Dendritic cell treated with granulocyte-macrophage colony-stimulating factor and Interleukin-4, amounts not matched to agents 40 ng/mL and 50 ng/mL, for 4 days (primary cell): ENCODE results near the gene ZBTB20.

Experiments
- H3K27ac Mint-ChIP-seq: one replicate; pipeline ENCODE4 v1.8.0; 2022; ENCODE audit warnings: mild to moderate bottlenecking, mixed read lengths
- H3K27me3 Mint-ChIP-seq: one replicate; pipeline ENCODE4 v1.8.0; 2022; ENCODE audit warnings: mild to moderate bottlenecking, mixed read lengths
- H3K36me3 Mint-ChIP-seq: one replicate; pipeline ENCODE4 v1.8.0; 2022; ENCODE audit warnings: low read depth, mixed read lengths
- H3K4me1 Mint-ChIP-seq: one replicate; pipeline ENCODE4 v1.8.0; 2022; ENCODE audit warnings: low read depth, mixed read lengths
- H3K4me3 Mint-ChIP-seq: one replicate; pipeline ENCODE4 v1.8.0; 2022; ENCODE audit warnings: mild to moderate bottlenecking, moderate library complexity, mixed read lengths
- H3K9me3 Mint-ChIP-seq: one replicate; pipeline ENCODE4 v1.8.0; 2022; ENCODE audit warnings: mixed read lengths
- intact Hi-C: fragments of 100-400 bp; cut with micrococcal nuclease; formaldehyde crosslinking; loops from one replicate; pipeline ENCODE4 v1.15.0; 2022

ZBTB20 gene

GRCh38 chr3:114310695-114311094 is 836.4 kb downstream of the ZBTB20 start:
- no peaks in the 10 kb centered on the region for H3K9me3 Mint-ChIP-seq
- intact Hi-C loops = no loop called here
- no peaks in the 10 kb centered on the region for H3K4me1 Mint-ChIP-seq
- no peaks in the 10 kb centered on the region for H3K27me3 Mint-ChIP-seq
- no peaks in the 10 kb centered on the region for H3K36me3 Mint-ChIP-seq
- no peak overlapping the region for H3K4me3 Mint-ChIP-seq
- no peak overlapping the region for H3K27ac Mint-ChIP-seq

- Mint-ChIP-seq H3K4me1 (no peaks in the 10 kb centered on the region), H3K36me3 (no peaks in the 10 kb centered on the region), H3K4me3 (no peak overlapping the region), H3K27ac (no peak overlapping the region), H3K9me3 (no peaks in the 10 kb centered on the region), H3K27me3 (no peaks in the 10 kb centered on the region)
- intact Hi-C loops = no loop called here
These were observed 838.3 kb downstream of the ZBTB20 start for GRCh38 chr3:114308830-114309229.

GRCh38 chr3:114308377-114308776 is 838.7 kb downstream of the ZBTB20 start:
- Mint-ChIP-seq H3K27me3 (no peaks in the 10 kb centered on the region), H3K36me3 (no peaks in the 10 kb centered on the region), H3K4me3 (no peak overlapping the region), H3K27ac (no peak overlapping the region), H3K9me3 (no peaks in the 10 kb centered on the region), H3K4me1 (no peaks in the 10 kb centered on the region)
- intact Hi-C loops = no loop called here

- Mint-ChIP-seq H3K9me3 (no peaks in the 10 kb centered on the region), H3K4me1 (no peaks in the 10 kb centered on the region), H3K4me3 (no peak overlapping the region), H3K27me3 (no peaks in the 10 kb centered on the region), H3K27ac (no peak overlapping the region), H3K36me3 (no peaks in the 10 kb centered on the region)
- intact Hi-C loops = no loop called here
These were observed 839.3 kb downstream of the ZBTB20 start for GRCh38 chr3:114307832-114308231.

GRCh38 chr3:114307222-114307830 is 839.8 kb downstream of the ZBTB20 start:
- H3K9me3 Mint-ChIP-seq = no peaks in the 10 kb centered on the region
- H3K4me1 Mint-ChIP-seq = no peaks in the 10 kb centered on the region
- H3K4me3 Mint-ChIP-seq = no peak overlapping the region
- no peak overlapping the region for H3K27ac Mint-ChIP-seq
- intact Hi-C loops = no loop called here
- no peaks in the 10 kb centered on the region for H3K27me3 Mint-ChIP-seq
- H3K36me3 Mint-ChIP-seq = no peaks in the 10 kb centered on the region

- no peaks in the 10 kb centered on the region for H3K9me3 Mint-ChIP-seq
- peaks cover 13% of the 10 kb centered on the region for H3K4me1 Mint-ChIP-seq
- no peak overlapping the region for H3K4me3 Mint-ChIP-seq
- no peak overlapping the region for H3K27ac Mint-ChIP-seq
- H3K27me3 Mint-ChIP-seq = peaks cover 3% of the 10 kb centered on the region
- H3K36me3 Mint-ChIP-seq = no peaks in the 10 kb centered on the region
- intact Hi-C loops = no loop called here
These were observed 847.0 kb downstream of the ZBTB20 start for GRCh38 chr3:114299941-114300624.

- H3K27ac Mint-ChIP-seq = no peak overlapping the region
- no peak overlapping the region for H3K4me3 Mint-ChIP-seq
- no peaks in the 10 kb centered on the region for H3K36me3 Mint-ChIP-seq
- intact Hi-C loops = no loop called here
- H3K9me3 Mint-ChIP-seq = no peaks in the 10 kb centered on the region
- H3K4me1 Mint-ChIP-seq = peaks cover 13% of the 10 kb centered on the region
- peaks cover 3% of the 10 kb centered on the region for H3K27me3 Mint-ChIP-seq
These were observed 847.7 kb downstream of the ZBTB20 start for GRCh38 chr3:114299421-114299820.

GRCh38 chr3:114295946-114296345 is 851.1 kb downstream of the ZBTB20 start:
- Mint-ChIP-seq H3K4me1 (peaks cover 15% of the 10 kb centered on the region), H3K27ac (no peak overlapping the region), H3K4me3 (no peak overlapping the region)

GRCh38 chr3:114294940-114295480 is 852.1 kb downstream of the ZBTB20 start:
- intact Hi-C loops = loop anchor here (5.0 kb wide), 2 partner anchors 122 to 1397 kb away; no protein-coding TSS in a partner anchor
- Mint-ChIP-seq H3K4me3 (no peak overlapping the region), H3K9me3 (no peaks in the 10 kb centered on the region), H3K27ac (no peak overlapping the region), H3K27me3 (no peaks in the 10 kb centered on the region), H3K4me1 (peaks cover 13% of the 10 kb centered on the region), H3K36me3 (no peaks in the 10 kb centered on the region)

More at GRCh38 chr3:114295946-114296345, 851.1 kb downstream of the ZBTB20 start:
- H3K9me3 Mint-ChIP-seq = no peaks in the 10 kb centered on the region
- no peaks in the 10 kb centered on the region for H3K36me3 Mint-ChIP-seq
- intact Hi-C loops = no loop called here
- no peaks in the 10 kb centered on the region for H3K27me3 Mint-ChIP-seq

GRCh38 chr3:114293838-114294535 is 853.1 kb downstream of the ZBTB20 start, which contains the start of gene TIGIT:
Gene TIGIT (plus strand): TSS chr3:114294028. CDS start chr3:114294062, 34 bp downstream.
- intact Hi-C loops = loop anchor here (5.0 kb wide), 2 partner anchors 123 to 1398 kb away; no protein-coding TSS in a partner anchor
- Mint-ChIP-seq H3K27me3 (no peaks in the 10 kb centered on the region), H3K9me3 (no peaks in the 10 kb centered on the region), H3K27ac (no peak within 1 kb of the TSS), H3K4me3 (no peak within 1 kb of the TSS), H3K4me1 (peaks cover 12% of the 10 kb centered on the region), H3K36me3 (no peaks in the 10 kb centered on the region)

GRCh38 chr3:114290911-114291901 is 855.9 kb downstream of the ZBTB20 start:
- Mint-ChIP-seq H3K4me3 (no peak overlapping the region), H3K36me3 (no peaks in the 10 kb centered on the region), H3K4me1 (peaks cover 6% of the 10 kb centered on the region), H3K27me3 (no peaks in the 10 kb centered on the region), H3K9me3 (no peaks in the 10 kb centered on the region), H3K27ac (no peak overlapping the region)
- intact Hi-C loops = loop anchor here (5.0 kb wide), 2 partner anchors 126 to 1401 kb away; no protein-coding TSS in a partner anchor

GRCh38 chr3:114286266-114286665 is 860.8 kb downstream of the ZBTB20 start:
- peaks cover 5% of the 10 kb centered on the region for H3K4me1 Mint-ChIP-seq

GRCh38 chr3:114285648-114286230 is 861.3 kb downstream of the ZBTB20 start:
- Mint-ChIP-seq H3K36me3 (no peaks in the 10 kb centered on the region), H3K9me3 (no peaks in the 10 kb centered on the region), H3K27me3 (no peaks in the 10 kb centered on the region), H3K27ac (no peak overlapping the region), H3K4me3 (no peak overlapping the region), H3K4me1 (peaks cover under 1% of the 10 kb centered on the region)
- intact Hi-C loops = no loop called here

More at GRCh38 chr3:114286266-114286665, 860.8 kb downstream of the ZBTB20 start:
- intact Hi-C loops = no loop called here
- no peak overlapping the region for H3K27ac Mint-ChIP-seq
- H3K4me3 Mint-ChIP-seq = no peak overlapping the region
- no peaks in the 10 kb centered on the region for H3K27me3 Mint-ChIP-seq
- no peaks in the 10 kb centered on the region for H3K9me3 Mint-ChIP-seq
- H3K36me3 Mint-ChIP-seq = no peaks in the 10 kb centered on the region
